Glutamatergic neuron (in vitro differentiated cells): ENCODE measurements around the gene OGFRL1. TPM values are rescaled to one million over a fixed set of nuclear protein-coding genes. Genes with fewer than 3 reads are reported as not detected.
A peak's percentile ranks its signal among the peaks of the same experiment; 100 is the strongest.

Experiments used
- DNase-seq: peaks from one replicate; pipeline ENCODE4 v3.0.0; 2022
- H3K27ac Mint-ChIP-seq: one replicate; pipeline ENCODE4 v1.8.0; 2020; ENCODE audit warnings: mild to moderate bottlenecking, mixed read lengths, inconsistent platforms; ENCODE audit not compliant: unreplicated experiment
- H3K27me3 Mint-ChIP-seq: one replicate; pipeline ENCODE4 v1.8.0; 2020; ENCODE audit warnings: mild to moderate bottlenecking, moderate library complexity, mixed read lengths, inconsistent platforms; ENCODE audit not compliant: unreplicated experiment
- H3K36me3 Mint-ChIP-seq: one replicate; pipeline ENCODE4 v1.8.0; 2020; ENCODE audit warnings: mild to moderate bottlenecking, mixed read lengths, inconsistent platforms; ENCODE audit not compliant: unreplicated experiment
- H3K4me1 Mint-ChIP-seq: one replicate; pipeline ENCODE4 v1.8.0; 2020; ENCODE audit warnings: mild to moderate bottlenecking, low read depth, mixed read lengths, inconsistent platforms; ENCODE audit not compliant: unreplicated experiment
- H3K4me3 Mint-ChIP-seq: one replicate; pipeline ENCODE4 v1.8.0; 2020; ENCODE audit warnings: mild to moderate bottlenecking, mixed read lengths, inconsistent platforms; ENCODE audit not compliant: unreplicated experiment
- H3K9me3 Mint-ChIP-seq: one replicate; pipeline ENCODE4 v1.8.0; 2020; ENCODE audit warnings: mild to moderate bottlenecking, moderate library complexity, mixed read lengths, inconsistent platforms; ENCODE audit not compliant: unreplicated experiment
- CTCF ChIP-seq: fragments of 200-600 bp; sonication (generic); IDR thresholded peaks from one replicate; pipeline ENCODE4 v1.5.0; 2021; ENCODE audit not compliant: partially characterized antibody, unreplicated experiment
- total RNA-seq: library from RNA; stranded (reverse); fragmentation: NEBNext Ultra II Directional; extraction: Animal tissue kit (Norgen Biotek cat#: 25700); gene quantifications from one replicate; pipeline ENCODE4 v1.2.1, GENCODE V29; 2021; ENCODE audit not compliant: unreplicated experiment

Gene OGFRL1
- total RNA-seq, 1 donor from 2014 or later, result 21.4 TPM

- no peak for DNase-seq
- no peak for TF ChIP-seq CTCF
Observed at GRCh38 chr6:71345476-71346333, 57.1 kb downstream of the OGFRL1 start.

GRCh38 chr6:71346334-71346694, 57.7 kb downstream of the OGFRL1 start:
- Mint-ChIP-seq H3K4me1 (peaks cover 11% of the 10 kb centered on the region), H3K4me3 (no peak overlapping the region), H3K27ac (no peak overlapping the region), H3K27me3 (peaks cover 2% of the 10 kb centered on the region), H3K9me3 (peaks cover 2% of the 10 kb centered on the region), H3K36me3 (no peaks in the 10 kb centered on the region)
- no peak for TF ChIP-seq CTCF
- no peak for DNase-seq

More at GRCh38 chr6:71345476-71346333, 57.1 kb downstream of the OGFRL1 start:
- H3K4me1 Mint-ChIP-seq, result peaks cover 11% of the 10 kb centered on the region
- no peaks in the 10 kb centered on the region for H3K36me3 Mint-ChIP-seq
- no peak overlapping the region for H3K27ac Mint-ChIP-seq
- peaks cover 2% of the 10 kb centered on the region for H3K27me3 Mint-ChIP-seq
- H3K9me3 Mint-ChIP-seq, result peaks cover 2% of the 10 kb centered on the region
- H3K4me3 Mint-ChIP-seq, result no peak overlapping the region

GRCh38 chr6:71347119-71347518, 58.5 kb downstream of the OGFRL1 start:
- TF ChIP-seq CTCF, result no peak
- H3K27me3 Mint-ChIP-seq, result peaks cover 2% of the 10 kb centered on the region
- peaks cover 2% of the 10 kb centered on the region for H3K9me3 Mint-ChIP-seq

GRCh38 chr6:71349395-71349794, 60.8 kb downstream of the OGFRL1 start:
- DNase-seq, result no peak
- peak; percentile 81 for TF ChIP-seq CTCF
- H3K27me3 Mint-ChIP-seq, result peaks cover 2% of the 10 kb centered on the region

More at GRCh38 chr6:71347119-71347518, 58.5 kb downstream of the OGFRL1 start:
- Mint-ChIP-seq H3K4me3 (no peak overlapping the region), H3K27ac (no peak overlapping the region), H3K4me1 (peaks cover 11% of the 10 kb centered on the region), H3K36me3 (no peaks in the 10 kb centered on the region)
- DNase-seq, result no peak

GRCh38 chr6:71349976-71350615, 61.5 kb downstream of the OGFRL1 start:
- Mint-ChIP-seq H3K36me3 (no peaks in the 10 kb centered on the region), H3K4me1 (peaks cover 4% of the 10 kb centered on the region), H3K27ac (no peak overlapping the region), H3K27me3 (peaks cover 2% of the 10 kb centered on the region), H3K9me3 (peaks cover 2% of the 10 kb centered on the region), H3K4me3 (no peak overlapping the region)
- TF ChIP-seq CTCF, result no peak
- no peak for DNase-seq

More at GRCh38 chr6:71349395-71349794, 60.8 kb downstream of the OGFRL1 start:
- Mint-ChIP-seq H3K27ac (no peak overlapping the region), H3K9me3 (peaks cover 2% of the 10 kb centered on the region), H3K36me3 (no peaks in the 10 kb centered on the region), H3K4me3 (no peak overlapping the region), H3K4me1 (peaks cover 8% of the 10 kb centered on the region)
